CD4-positive, alpha-beta memory T cell (primary cell): ENCODE results near the gene VPS39. TPM values are rescaled to one million over a fixed set of nuclear protein-coding genes. Genes with fewer than 3 reads are reported as not detected.
A peak's percentile ranks its signal among the peaks of the same experiment; 100 is the strongest.

Source experiments
- CTCF ChIA-PET: fragments of 350-600 bp; sonication (Branson Sonifier 250); formaldehyde crosslinking; loops from one replicate; lab custom pipeline; 2021; ENCODE audit warnings: inconsistent platforms; ENCODE audit not compliant: partially characterized antibody; lab: Charles Lee
- POLR2A ChIA-PET: fragments of 350-600 bp; sonication (Branson Sonifier 250); formaldehyde crosslinking; loops from one replicate; lab custom pipeline; 2021; ENCODE audit not compliant: partially characterized antibody; lab: Charles Lee
- DNase-seq, 5 donors: peaks; one replicate each; pipeline versions ENCODE4 v3.0.0 to v3.0.0-alpha.2; 2020 to 2022; ENCODE audit warnings: mixed read lengths in 1 of 5
- H3K27ac ChIP-seq: one replicate; pipeline ENCODE4 v1.7.0; 2013; ENCODE audit warnings: low read depth, low read length
- H3K27me3 ChIP-seq: 2 replicates; pipeline ENCODE4 v1.7.0; 2013; ENCODE audit warnings: mild to moderate bottlenecking, low read length, moderate library complexity; ENCODE audit not compliant: insufficient read depth
- H3K36me3 ChIP-seq: 2 replicates; pipeline ENCODE4 v1.7.0; 2013; ENCODE audit warnings: mild to moderate bottlenecking, low read length, moderate library complexity; ENCODE audit not compliant: insufficient read depth
- H3K4me1 ChIP-seq: 2 replicates; pipeline ENCODE4 v1.7.0; 2013; ENCODE audit warnings: mild to moderate bottlenecking, low read length, moderate library complexity; ENCODE audit not compliant: insufficient read depth
- H3K4me3 ChIP-seq, 2 donors: one replicate each; pipeline ENCODE4 v1.7.0; 2013; ENCODE audit warnings: low read length in 2 of 2, mild to moderate bottlenecking in 1 of 2
- H3K9me3 ChIP-seq, 2 donors: one replicate each; pipeline ENCODE4 v1.7.0; 2013; ENCODE audit warnings: low read length in 2 of 2, control low read depth in 1 of 2; ENCODE audit not compliant: control insufficient read depth in 1 of 2
- H3K27ac Mint-ChIP-seq, 7 donors: one replicate each; pipeline ENCODE4 v1.8.0; 2020 to 2021; ENCODE audit warnings: mixed read lengths in 7 of 7, mild to moderate bottlenecking in 6 of 7, inconsistent platforms in 3 of 7, moderate library complexity in 3 of 7
- H3K27me3 Mint-ChIP-seq, 2 donors: one replicate each; pipeline ENCODE4 v1.8.0; 2020 to 2021; ENCODE audit warnings: mixed read lengths in 2 of 2
- H3K36me3 Mint-ChIP-seq, 2 donors: one replicate each; pipeline ENCODE4 v1.8.0; 2020 to 2021; ENCODE audit warnings: mixed read lengths in 2 of 2, inconsistent platforms in 1 of 2, mild to moderate bottlenecking in 1 of 2
- H3K4me1 Mint-ChIP-seq, 4 donors: one replicate each; pipeline ENCODE4 v1.8.0; 2020 to 2021; ENCODE audit warnings: mixed read lengths in 4 of 4, mild to moderate bottlenecking in 1 of 4
- H3K4me3 Mint-ChIP-seq, 8 donors: one replicate each; pipeline ENCODE4 v1.8.0; 2020 to 2021; ENCODE audit warnings: mixed read lengths in 8 of 8, mild to moderate bottlenecking in 7 of 8, moderate library complexity in 6 of 8, inconsistent platforms in 3 of 8
- H3K9me3 Mint-ChIP-seq, 8 donors: one replicate each; pipeline ENCODE4 v1.8.0; 2020 to 2021; ENCODE audit warnings: mixed read lengths in 8 of 8, mild to moderate bottlenecking in 5 of 8, inconsistent platforms in 3 of 8, moderate library complexity in 1 of 8
- intact Hi-C: fragments of 100-400 bp; cut with micrococcal nuclease; formaldehyde crosslinking; loops from one replicate; pipeline ENCODE4 v1.15.1; 2023
- polyA plus RNA-seq, 2 donors: library from polyadenylated mRNA; unstranded; fragments of 300-500 nt; fragmentation: Illumina TruSeq; gene quantifications; one replicate each; pipeline ENCODE4 v1.2.3, GENCODE V29; 2021
- total RNA-seq, 2 experiments: library from RNA; stranded (reverse); gene quantifications; one replicate each; pipeline ENCODE4 v1.2.3, GENCODE V29; 2021

VPS39 gene
- total and polyA plus RNA-seq, 4 experiments from 2014 or later: 21.2 to 120 (median 76.3) TPM

DNA sequence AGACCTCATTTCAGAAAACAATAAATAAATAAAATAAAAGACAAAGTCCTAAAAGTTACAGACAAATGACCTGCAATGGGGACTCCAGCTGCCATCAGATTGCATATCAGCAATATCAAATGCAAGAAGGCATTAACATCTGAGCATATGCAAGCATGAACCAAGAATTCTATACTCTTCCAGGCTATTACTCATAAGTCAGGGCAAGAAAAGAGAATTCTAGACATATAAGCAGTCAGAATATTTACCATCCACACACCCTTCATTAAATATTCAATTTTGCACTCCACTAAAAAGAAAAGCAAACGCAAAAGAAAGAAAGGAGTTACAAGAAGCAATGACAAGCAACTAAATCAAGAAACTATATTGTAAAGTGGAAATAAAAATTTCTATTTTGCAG is 72.8 kb downstream of the VPS39 start:
- POLR2A ChIA-PET: no interaction called here
- H3K9me3 ChIP-seq: no peaks in the 10 kb centered on the region
- H3K27ac ChIP-seq: no peak overlapping the region
- peaks cover 3% of the 10 kb centered on the region in 2 donors for H3K27me3 Mint-ChIP-seq
- no peaks in the 10 kb centered on the region for H3K27me3 ChIP-seq
- H3K4me1 Mint-ChIP-seq: peaks cover 0 to 3% (median under 1%) of the 10 kb centered on the region in 4 donors
- no peak for DNase-seq
- H3K36me3 Mint-ChIP-seq: no peaks in the 10 kb centered on the region
- no peaks in the 10 kb centered on the region for H3K36me3 ChIP-seq
- no peaks in the 10 kb centered on the region for H3K4me1 ChIP-seq
- H3K9me3 Mint-ChIP-seq: no peaks in the 10 kb centered on the region
- no peak overlapping the region for H3K4me3 Mint-ChIP-seq
- H3K27ac Mint-ChIP-seq: peak overlapping the region in 1 of 7 donors; percentile 68
- CTCF ChIA-PET: interaction anchor here (1.0 to 1.7 kb wide), 5 partner anchors 9 to 155 kb away, joined by 3 to 7 read pairs (median 3); no protein-coding TSS in a partner anchor
- intact Hi-C loops: no loop called here
- no peak overlapping the region for H3K4me3 ChIP-seq

DNA sequence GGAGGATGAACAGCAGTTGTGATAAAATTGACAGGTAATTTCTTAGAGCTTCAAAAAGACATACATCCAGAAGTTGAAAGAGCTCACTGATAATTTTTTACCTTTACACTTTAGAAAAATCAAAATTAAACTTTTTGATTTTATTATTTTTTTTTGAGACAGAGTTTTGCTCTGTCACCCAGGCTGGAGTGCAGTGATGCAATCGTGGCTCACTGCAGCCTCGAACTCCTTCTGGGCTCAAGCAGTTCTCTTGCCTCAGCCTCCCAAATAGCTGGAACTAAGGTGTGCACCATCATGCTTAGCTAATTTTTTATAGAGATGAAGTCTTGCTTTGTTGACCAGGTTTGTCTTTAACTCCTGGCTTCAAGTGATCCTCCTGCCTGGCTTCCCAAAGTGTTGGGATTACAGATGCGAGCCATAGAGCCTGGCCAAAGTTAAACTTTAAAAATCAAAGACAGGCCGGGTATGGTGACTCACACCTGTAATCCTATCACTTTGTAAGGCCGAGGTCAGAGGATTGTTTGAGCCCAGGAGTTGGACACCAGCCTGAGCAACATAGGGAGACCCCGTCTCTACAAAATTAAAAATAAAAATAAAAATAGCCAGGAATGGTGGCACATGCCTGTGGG is 73.4 kb downstream of the VPS39 start:
- DNase-seq: no peak
- Histone ChIP-seq H3K27ac (no peak overlapping the region), H3K36me3 (no peaks in the 10 kb centered on the region), H3K9me3 (no peaks in the 10 kb centered on the region), H3K27me3 (no peaks in the 10 kb centered on the region), H3K4me3 (no peak overlapping the region), H3K4me1 (no peaks in the 10 kb centered on the region)
- ChIA-PET POLR2A (no interaction called here), CTCF (interaction anchor here (1.0 to 1.7 kb wide), 4 partner anchors 9 to 155 kb away, joined by 3 to 7 read pairs (median 4); no protein-coding TSS in a partner anchor)
- no peak overlapping the region for H3K27ac Mint-ChIP-seq
- H3K4me1 Mint-ChIP-seq: peaks cover 0 to 3% (median under 1%) of the 10 kb centered on the region in 4 donors
- no peaks in the 10 kb centered on the region for H3K36me3 Mint-ChIP-seq
- H3K27me3 Mint-ChIP-seq: peaks cover 3 to 6% of the 10 kb centered on the region in 2 donors
- H3K9me3 Mint-ChIP-seq: no peaks in the 10 kb centered on the region
- intact Hi-C loops: no loop called here
- no peak overlapping the region for H3K4me3 Mint-ChIP-seq

DNA sequence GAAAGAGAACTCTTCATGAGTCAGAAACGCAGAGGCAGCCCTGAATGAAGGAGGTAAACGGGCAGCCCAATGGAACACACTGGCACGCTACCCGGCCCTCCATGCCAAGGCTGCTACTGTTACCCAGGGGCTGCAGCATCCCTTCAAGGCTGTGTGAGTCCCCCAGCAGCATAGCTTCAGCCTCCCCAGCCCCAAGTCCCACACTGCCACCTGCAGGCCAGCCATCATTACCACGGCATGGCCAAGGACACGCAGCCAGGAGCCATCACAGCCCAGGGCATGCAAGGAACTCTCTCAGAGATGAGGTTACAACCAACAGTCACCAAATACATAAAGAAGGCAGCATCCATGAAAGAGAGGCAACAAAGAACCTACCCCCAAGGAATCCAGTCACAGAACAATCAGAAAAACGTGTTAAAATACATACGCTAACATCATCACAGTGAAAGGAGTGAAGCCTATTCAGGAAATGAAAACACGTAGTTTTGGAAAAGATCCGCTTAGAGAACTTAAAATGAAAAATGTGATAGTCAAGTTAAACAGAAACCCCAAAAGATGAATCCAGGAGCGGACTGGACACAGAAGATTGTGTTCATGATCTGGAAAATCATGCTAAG is 74.1 kb downstream of the VPS39 start:
- Histone ChIP-seq H3K36me3 (no peaks in the 10 kb centered on the region), H3K27ac (no peak overlapping the region), H3K27me3 (no peaks in the 10 kb centered on the region), H3K4me3 (no peak overlapping the region), H3K4me1 (no peaks in the 10 kb centered on the region), H3K9me3 (no peaks in the 10 kb centered on the region)
- Mint-ChIP-seq H3K4me3 (no peak overlapping the region), H3K36me3 (no peaks in the 10 kb centered on the region), H3K9me3 (no peaks in the 10 kb centered on the region), H3K27ac (peak overlapping the region in 1 of 7 donors; percentile 5), H3K27me3 (peaks cover 5 to 8% of the 10 kb centered on the region in 2 donors), H3K4me1 (peaks cover 0 to 3% (median under 1%) of the 10 kb centered on the region in 4 donors)
- POLR2A ChIA-PET: no interaction called here
- intact Hi-C loops: no loop called here
- peak in 3 of 5 donors; percentile 8 to 25 (median 20) for DNase-seq
- CTCF ChIA-PET: interaction anchor here (0.8 to 1.4 kb wide), 2 partner anchors 138 to 145 kb away, joined by 4 to 7 read pairs; no protein-coding TSS in a partner anchor

DNA sequence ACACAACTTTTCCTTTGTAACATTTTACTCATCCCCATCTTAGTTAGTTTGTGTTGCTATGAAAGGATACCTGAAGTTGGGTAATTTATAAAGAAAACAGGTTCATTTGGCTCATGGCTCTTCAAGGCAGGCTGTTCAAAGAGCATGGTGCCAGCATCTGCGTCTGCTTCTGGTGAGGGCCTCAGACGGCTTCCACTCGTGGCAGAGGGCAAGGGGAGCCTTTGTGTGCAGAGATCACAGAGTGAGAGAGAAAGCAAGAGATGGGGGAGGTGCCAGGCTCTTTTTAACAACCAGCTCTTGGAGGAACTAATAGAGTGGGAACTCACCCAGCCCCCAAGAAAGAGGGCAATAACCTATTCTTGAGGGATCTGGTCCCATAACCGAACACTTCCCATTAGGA is 74.7 kb downstream of the VPS39 start:
- no peaks in the 10 kb centered on the region for H3K27me3 ChIP-seq
- ChIA-PET POLR2A (no interaction called here), CTCF (interaction anchor here (0.8 to 1.4 kb wide), 2 partner anchors 138 to 144 kb away, joined by 4 to 7 read pairs; no protein-coding TSS in a partner anchor)
- H3K36me3 ChIP-seq: no peaks in the 10 kb centered on the region
- Mint-ChIP-seq H3K4me1 (peaks cover 0 to 3% (median under 1%) of the 10 kb centered on the region in 4 donors), H3K4me3 (no peak overlapping the region), H3K27me3 (peaks cover 5 to 8% of the 10 kb centered on the region in 2 donors), H3K36me3 (no peaks in the 10 kb centered on the region), H3K27ac (no peak overlapping the region), H3K9me3 (no peaks in the 10 kb centered on the region)
- H3K27ac ChIP-seq: no peak overlapping the region
- no peaks in the 10 kb centered on the region for H3K4me1 ChIP-seq
- H3K9me3 ChIP-seq: no peaks in the 10 kb centered on the region
- no peak overlapping the region for H3K4me3 ChIP-seq
- no peak for DNase-seq
- intact Hi-C loops: no loop called here

DNA sequence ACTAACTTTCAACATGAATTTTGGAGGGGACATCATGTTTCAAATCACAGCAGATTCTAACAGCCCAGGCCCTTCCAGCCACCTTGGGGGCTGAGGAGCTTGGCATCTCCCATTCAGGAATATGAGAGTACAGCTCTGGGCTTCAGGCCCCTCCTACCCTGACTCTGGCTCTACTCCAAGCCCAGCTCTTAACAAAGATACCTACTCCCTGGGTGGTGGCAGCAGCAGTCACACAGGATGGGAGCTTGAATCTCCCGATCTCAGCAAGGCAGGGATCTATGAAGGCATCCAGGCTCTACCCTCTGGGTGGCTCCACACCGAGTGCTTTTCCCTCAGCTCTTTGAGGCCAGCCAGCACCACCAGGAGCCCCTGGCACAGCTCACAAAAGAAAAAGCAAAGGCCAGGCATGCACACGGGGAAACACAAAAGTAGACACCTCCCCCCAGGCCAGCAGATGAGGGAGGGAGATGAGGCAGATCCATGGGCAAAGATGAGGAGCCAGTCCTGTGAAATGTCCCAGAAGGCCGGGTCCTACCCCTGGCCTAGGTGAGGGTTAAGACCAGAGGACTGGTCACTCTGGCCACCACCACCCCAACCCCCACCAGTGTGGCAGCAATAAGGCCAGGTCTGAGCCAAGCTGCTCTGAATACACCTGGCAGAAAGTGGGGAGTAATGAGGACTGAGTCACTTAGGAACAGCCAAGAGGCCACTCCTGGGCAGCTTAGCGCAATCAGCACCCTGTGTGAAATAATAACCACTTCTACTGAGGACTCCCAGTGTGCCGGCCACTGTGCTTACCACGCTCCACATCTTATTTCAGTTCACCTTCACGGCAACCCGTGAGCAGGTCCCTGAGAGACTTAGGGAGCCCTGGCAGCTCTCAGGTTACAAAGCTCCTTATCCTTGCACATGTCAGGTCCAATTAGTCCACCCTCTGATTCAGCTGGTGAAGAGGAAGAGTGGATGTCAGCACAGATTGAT is 76.0 kb downstream of the VPS39 start:
- DNase-seq: no peak
- Histone ChIP-seq H3K27me3 (no peaks in the 10 kb centered on the region), H3K4me3 (no peak overlapping the region), H3K9me3 (no peaks in the 10 kb centered on the region), H3K36me3 (no peaks in the 10 kb centered on the region), H3K4me1 (no peaks in the 10 kb centered on the region), H3K27ac (no peak overlapping the region)
- Mint-ChIP-seq H3K27me3 (peaks cover 9 to 15% of the 10 kb centered on the region in 2 donors), H3K4me3 (no peak overlapping the region), H3K4me1 (peaks cover 0 to 2% (median under 1%) of the 10 kb centered on the region in 4 donors), H3K36me3 (no peaks in the 10 kb centered on the region), H3K27ac (peak overlapping the region in 1 of 7 donors; percentile 8), H3K9me3 (no peaks in the 10 kb centered on the region)
- intact Hi-C loops: no loop called here
- ChIA-PET POLR2A (no interaction called here), CTCF (no interaction called here)

DNA sequence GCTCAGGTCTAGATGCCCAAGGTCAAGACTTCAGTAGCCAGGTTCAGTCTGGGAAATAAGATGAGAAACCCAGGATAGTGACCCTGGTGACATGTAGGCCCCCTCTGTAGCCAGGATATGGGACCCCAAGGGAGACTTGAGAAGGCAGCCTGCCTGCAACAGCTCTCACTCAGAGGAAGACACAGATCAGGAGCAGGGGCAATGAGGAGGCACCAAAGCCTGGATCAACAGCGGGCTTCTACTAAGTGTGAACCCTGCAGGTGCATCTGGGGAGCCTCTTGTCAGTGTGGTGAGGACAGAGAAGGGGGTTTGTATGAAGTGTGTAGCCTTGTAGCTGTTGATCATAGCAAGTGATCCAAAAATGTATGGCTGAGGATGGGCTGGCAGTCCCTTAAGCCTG is 77.1 kb downstream of the VPS39 start:
- peaks cover 0 to 2% (median under 1%) of the 10 kb centered on the region in 4 donors for H3K4me1 Mint-ChIP-seq
- peak overlapping the region in 1 of 7 donors; percentile 73 for H3K27ac Mint-ChIP-seq
- ChIA-PET CTCF (interaction anchor here (1.5 to 1.7 kb wide), 2 partner anchors 8 to 10 kb away, joined by 9 to 14 read pairs; no protein-coding TSS in a partner anchor), POLR2A (no interaction called here)
- intact Hi-C loops: no loop called here
- H3K9me3 Mint-ChIP-seq: no peaks in the 10 kb centered on the region
- Histone ChIP-seq H3K36me3 (no peaks in the 10 kb centered on the region), H3K27me3 (no peaks in the 10 kb centered on the region), H3K4me1 (no peaks in the 10 kb centered on the region), H3K4me3 (no peak overlapping the region), H3K9me3 (no peaks in the 10 kb centered on the region), H3K27ac (no peak overlapping the region)
- H3K4me3 Mint-ChIP-seq: no peak overlapping the region
- no peaks in the 10 kb centered on the region for H3K36me3 Mint-ChIP-seq
- no peak for DNase-seq
- H3K27me3 Mint-ChIP-seq: peaks cover 9 to 15% of the 10 kb centered on the region in 2 donors
